SK-N-SH (cell line): Measurements from ENCODE around the gene TTC22.

ENCODE experiments used
- FOXJ3 ChIP-seq: sonication (generic); formaldehyde crosslinking; IDR thresholded peaks from 2 replicates; pipeline ENCODE4 v1.5.1; 2020; ENCODE audit warnings: mild to moderate bottlenecking, missing genetic modification reagents
- NFIC ChIP-seq: IDR thresholded peaks from 2 replicates; pipeline ENCODE4 v1.4.0; 2012; ENCODE audit warnings: borderline replicate concordance
- RFX5 ChIP-seq: IDR thresholded peaks from 2 replicates; pipeline ENCODE4 v1.6.1; 2012; ENCODE audit warnings: mild to moderate bottlenecking, improper control_type of control experiment, low read length
- TF ChIP-seq, protein P1 (sequence below): fragments of 200-600 bp; sonication (generic); IDR thresholded peaks from 2 replicates; pipeline ENCODE4 v1.6.1; 2017; ENCODE audit warnings: antibody characterized with exemption, mild to moderate bottlenecking, moderate library complexity

GRCh38 chr1:54835970-54836369 lies 34.8 kb upstream of the TTC22 start:
- TF ChIP-seq, protein P1, sequence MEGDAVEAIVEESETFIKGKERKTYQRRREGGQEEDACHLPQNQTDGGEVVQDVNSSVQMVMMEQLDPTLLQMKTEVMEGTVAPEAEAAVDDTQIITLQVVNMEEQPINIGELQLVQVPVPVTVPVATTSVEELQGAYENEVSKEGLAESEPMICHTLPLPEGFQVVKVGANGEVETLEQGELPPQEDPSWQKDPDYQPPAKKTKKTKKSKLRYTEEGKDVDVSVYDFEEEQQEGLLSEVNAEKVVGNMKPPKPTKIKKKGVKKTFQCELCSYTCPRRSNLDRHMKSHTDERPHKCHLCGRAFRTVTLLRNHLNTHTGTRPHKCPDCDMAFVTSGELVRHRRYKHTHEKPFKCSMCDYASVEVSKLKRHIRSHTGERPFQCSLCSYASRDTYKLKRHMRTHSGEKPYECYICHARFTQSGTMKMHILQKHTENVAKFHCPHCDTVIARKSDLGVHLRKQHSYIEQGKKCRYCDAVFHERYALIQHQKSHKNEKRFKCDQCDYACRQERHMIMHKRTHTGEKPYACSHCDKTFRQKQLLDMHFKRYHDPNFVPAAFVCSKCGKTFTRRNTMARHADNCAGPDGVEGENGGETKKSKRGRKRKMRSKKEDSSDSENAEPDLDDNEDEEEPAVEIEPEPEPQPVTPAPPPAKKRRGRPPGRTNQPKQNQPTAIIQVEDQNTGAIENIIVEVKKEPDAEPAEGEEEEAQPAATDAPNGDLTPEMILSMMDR = no peak
- TF ChIP-seq RFX5 = no peak
- TF ChIP-seq NFIC = no peak
- no peak for TF ChIP-seq FOXJ3
